VCaP (cell line): Measurements from ENCODE around the gene CTIF.
"Not testable (repeated sequence)": the region's sequence is repeated elsewhere in the genome, so short reads cannot be mapped to it uniquely, and the experiment has no call there.

ENCODE experiments used
- H3K27ac ChIP-seq: fragments of 450-650 bp; 2 replicates; pipeline ENCODE4 v1.5.1; 2017
- TF ChIP-seq, protein P1 (sequence below): fragments of 450-650 bp; conservative IDR thresholded peaks from 2 replicates; pipeline ENCODE4 v1.5.1; 2017; ENCODE audit warnings: mild to moderate bottlenecking, moderate library complexity

Gene CTIF

DNA sequence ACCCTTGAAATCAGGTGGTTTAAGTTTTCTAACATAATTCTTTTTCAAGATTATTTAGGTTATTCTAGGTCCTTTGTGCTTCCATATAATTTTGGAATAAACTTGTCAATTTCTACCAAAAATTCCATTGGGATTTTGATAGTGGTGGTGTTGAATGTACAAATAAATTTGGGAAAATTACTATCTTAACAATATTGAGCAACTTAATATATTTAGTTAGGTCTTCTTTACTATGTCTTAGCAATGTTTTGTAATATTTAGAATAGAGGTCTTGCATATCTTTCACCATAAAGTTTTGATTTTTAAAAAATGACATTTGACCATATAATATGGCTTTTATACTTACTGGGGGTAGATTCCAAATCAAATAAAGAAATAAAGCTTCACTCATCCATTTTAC lies 34.0 kb upstream of the CTIF start:
- TF ChIP-seq, protein P1, sequence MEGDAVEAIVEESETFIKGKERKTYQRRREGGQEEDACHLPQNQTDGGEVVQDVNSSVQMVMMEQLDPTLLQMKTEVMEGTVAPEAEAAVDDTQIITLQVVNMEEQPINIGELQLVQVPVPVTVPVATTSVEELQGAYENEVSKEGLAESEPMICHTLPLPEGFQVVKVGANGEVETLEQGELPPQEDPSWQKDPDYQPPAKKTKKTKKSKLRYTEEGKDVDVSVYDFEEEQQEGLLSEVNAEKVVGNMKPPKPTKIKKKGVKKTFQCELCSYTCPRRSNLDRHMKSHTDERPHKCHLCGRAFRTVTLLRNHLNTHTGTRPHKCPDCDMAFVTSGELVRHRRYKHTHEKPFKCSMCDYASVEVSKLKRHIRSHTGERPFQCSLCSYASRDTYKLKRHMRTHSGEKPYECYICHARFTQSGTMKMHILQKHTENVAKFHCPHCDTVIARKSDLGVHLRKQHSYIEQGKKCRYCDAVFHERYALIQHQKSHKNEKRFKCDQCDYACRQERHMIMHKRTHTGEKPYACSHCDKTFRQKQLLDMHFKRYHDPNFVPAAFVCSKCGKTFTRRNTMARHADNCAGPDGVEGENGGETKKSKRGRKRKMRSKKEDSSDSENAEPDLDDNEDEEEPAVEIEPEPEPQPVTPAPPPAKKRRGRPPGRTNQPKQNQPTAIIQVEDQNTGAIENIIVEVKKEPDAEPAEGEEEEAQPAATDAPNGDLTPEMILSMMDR = no peak
- no peak overlapping the region for H3K27ac ChIP-seq

DNA sequence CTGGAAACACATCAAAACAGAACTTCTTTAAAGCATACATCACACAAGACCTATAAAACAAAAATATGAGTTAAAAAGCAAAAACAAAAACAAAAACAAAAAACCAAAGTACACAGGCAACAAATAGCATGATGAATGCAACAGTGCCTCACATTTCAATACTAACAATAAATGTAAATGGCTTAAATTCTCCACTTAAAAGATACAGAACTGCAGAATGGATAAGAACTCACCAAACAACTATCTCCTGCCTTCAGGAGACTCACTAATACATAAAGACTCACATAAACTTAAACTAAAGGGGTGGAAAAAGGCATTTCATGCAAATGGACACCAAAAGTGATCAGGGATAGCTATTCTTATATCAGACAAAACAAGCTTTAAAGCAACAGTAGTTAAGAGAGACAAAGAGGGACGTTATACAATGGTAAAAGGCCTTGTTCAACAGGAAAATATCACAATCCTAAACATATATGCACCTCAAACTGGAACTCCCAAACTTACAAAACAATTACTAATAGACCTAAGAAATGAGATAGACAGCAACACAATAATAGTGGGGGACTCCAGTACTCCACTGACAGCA lies 31.8 kb upstream of the CTIF start:
- not testable (repeated sequence) for H3K27ac ChIP-seq

DNA sequence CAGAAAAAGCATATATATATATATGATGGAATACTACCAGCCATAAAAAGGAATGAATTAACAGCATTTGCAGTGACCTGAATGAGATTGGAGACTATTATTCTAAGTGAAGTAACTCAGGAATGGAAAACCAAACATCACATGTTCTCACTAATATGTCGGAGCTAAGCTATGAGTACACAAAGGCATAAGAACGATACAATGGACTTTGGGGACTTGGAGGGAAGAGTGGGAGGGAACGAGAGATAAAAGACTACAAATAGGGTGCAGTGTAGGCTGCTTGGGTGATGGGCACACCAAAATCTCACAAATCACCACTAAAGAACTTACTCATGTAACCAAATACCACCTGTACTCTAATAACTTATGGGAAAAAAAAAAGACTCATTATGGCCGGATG lies 26.3 kb upstream of the CTIF start:
- not testable (repeated sequence) for H3K27ac ChIP-seq

DNA sequence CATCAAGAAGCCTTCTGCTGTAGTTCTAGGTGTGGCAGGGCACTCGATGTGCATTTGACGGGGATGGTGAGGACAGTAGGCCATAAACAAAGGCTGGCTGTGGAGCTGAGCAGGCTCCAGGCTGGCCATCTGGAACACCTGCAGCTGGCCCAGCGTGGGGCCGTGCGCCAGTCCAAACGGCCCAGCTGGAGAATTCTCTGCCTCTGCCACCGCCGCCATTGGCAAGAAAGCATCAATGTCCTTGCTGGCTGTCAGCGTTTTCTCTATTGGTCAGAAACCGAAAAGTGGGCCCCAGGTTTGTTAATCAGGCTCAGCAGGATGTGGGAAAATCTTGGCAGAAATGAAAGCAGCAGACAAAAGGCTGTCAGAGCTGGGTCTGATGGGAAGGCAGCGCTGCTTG lies 24.0 kb upstream of the CTIF start:
- H3K27ac ChIP-seq = no peak overlapping the region
- TF ChIP-seq, protein P1 = no peak

DNA sequence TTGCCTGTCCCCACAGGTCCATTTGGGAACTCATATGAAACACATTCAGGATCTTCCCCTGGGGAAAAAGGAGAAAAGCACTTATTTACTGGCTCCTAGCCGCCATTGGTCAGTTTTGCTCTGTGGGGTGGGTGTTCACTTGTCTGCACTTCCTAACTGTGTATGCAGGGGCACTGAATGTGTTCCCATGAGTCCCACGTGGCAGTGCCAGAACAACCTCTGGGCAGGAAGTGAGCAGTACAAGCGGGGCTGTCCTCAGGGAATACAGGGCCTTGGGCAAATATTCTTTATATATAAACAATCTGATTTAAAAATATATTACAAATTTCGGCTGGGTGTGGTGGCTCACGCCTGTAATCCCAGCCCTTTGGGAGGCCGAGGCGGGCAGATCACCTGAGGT lies 21.8 kb upstream of the CTIF start:
- TF ChIP-seq, protein P1 = no peak
- H3K27ac ChIP-seq = no peak overlapping the region

DNA sequence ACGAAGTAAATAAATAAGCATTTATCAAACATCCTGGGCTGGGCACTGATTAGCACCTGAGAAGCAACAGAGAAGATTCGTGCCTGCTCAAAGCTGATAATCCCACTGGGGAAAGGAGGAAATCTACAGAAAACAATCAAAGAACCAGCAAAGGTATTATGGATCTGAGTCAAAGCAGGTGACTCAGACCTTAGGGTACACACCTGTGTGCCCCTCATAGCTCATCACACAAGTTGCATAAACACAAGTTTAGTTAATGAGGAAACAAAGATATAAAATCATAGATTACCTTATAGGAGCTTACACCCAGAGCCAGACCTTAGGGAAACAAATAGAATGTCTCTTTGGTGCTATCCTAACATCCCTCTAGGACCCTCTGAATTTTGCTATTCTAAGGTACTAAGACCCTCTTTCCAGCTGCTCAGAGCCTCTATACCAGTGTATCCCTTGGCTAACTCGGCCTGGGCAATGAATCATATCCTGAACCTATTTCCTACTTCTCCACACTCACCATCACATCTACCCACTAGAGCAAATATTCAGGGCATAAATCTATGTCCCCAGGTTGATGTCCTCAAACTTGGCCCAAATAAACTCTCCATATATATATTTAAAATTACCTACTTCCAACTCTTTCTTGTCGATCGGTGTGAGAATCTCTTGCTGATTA lies 19.3 kb upstream of the CTIF start:
- H3K27ac ChIP-seq = no peak overlapping the region
- TF ChIP-seq, protein P1 = no peak

DNA sequence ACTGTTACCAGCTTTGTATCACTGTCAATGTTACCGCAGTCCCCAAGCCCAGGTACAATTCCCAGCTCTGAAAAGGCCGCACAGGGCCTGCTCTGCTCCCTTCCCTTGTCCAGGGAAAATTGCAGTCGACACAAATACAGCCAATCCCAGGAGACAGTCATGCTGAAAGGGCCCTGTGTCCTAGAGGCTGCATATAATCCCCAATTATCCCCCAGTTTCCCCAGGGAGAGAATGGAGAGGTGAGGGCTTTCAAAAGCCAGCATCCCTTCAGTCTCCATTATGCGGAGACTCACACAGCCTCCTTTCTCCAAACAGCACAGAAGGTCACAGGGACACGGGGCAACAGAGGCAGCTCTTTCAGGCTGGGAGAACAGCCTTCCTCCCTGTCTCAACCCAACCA lies 17.1 kb upstream of the CTIF start:
- TF ChIP-seq, protein P1 = no peak

DNA sequence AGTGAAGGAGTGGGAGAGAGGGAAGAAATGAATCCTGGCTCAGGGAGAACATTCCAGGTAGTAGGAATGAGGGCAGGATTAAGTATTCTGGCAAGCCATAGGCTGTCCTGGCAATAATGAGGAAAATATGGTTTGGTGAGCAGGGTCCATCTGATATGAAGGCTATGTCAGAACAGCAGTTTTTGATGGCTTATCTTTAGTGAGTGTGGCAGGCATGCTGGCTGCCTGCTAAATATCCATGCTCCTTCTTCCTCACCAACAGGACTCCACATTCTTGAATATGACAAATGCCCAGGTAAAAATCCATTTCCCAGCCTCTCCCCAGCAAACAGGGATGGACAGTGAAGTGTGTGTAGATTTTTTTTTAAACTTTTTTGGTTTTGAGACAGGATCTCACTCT lies 13.2 kb upstream of the CTIF start:
- H3K27ac ChIP-seq = no peak overlapping the region
- TF ChIP-seq, protein P1 = no peak

More for the DNA sequence above, 17.1 kb upstream of the CTIF start:
- no peak overlapping the region for H3K27ac ChIP-seq
